SK-N-SH (cell line): ENCODE measurements around the gene CRYBA2. TPM values are rescaled to one million over a fixed set of nuclear protein-coding genes. Genes with fewer than 3 reads are reported as not detected.

ENCODE experiments used
- CTCF ChIA-PET: fragments of 300-600, 350-600 bp; formaldehyde crosslinking; extraction: SDS; loops from one replicate; lab custom pipeline; 2021; lab: Yijun Ruan, JAX
- POLR2A ChIA-PET: fragments of 350-600 bp; sonication (Branson Sonifier 250); formaldehyde crosslinking; extraction: SDS; loops from one replicate; lab custom pipeline; 2020; ENCODE audit warnings: antibody characterized with exemption, inconsistent platforms; lab: Yijun Ruan, JAX
- DNase-seq: peaks from one replicate; pipeline ENCODE4 v3.0.0; 2012
- H2AFZ ChIP-seq: fragments of 200-600 bp; sonication (generic); 2 replicates; pipeline ENCODE4 v1.8.1; 2016; ENCODE audit warnings: antibody characterized with exemption, mild to moderate bottlenecking, low read depth
- H3F3A ChIP-seq: fragments of 200-600 bp; sonication (generic); replicated peaks from 2 replicates; pipeline ENCODE3; 2016; ENCODE audit warnings: antibody characterized with exemption, mild to moderate bottlenecking; ENCODE audit not compliant: insufficient read depth
- H3K27ac ChIP-seq, 2 experiments: fragments of 200-500 bp in 1 of 2; fragments of 200-600 bp in 1 of 2; sonication (Bioruptor generic) in 1 of 2; sonication (generic), shearing (Covaris generic) in 1 of 2; 2 replicates each; pipeline versions ENCODE4 v1.5.1 to v1.6.1; 2014 to 2016; ENCODE audit warnings: low read depth in 2 of 2, inconsistent platforms in 1 of 2, low read length in 1 of 2, mild to moderate bottlenecking in 1 of 2, mixed read lengths in 1 of 2
- H3K27me3 ChIP-seq: fragments of 200-600 bp; sonication (generic), shearing (Covaris generic); 2 replicates; pipeline ENCODE4 v1.6.1; 2016; ENCODE audit warnings: mixed run types; ENCODE audit not compliant: insufficient read depth
- H3K36me3 ChIP-seq, 2 experiments: fragments of 200-500 bp in 1 of 2; fragments of 200-600 bp in 1 of 2; sonication (Bioruptor generic) in 1 of 2; sonication (generic) in 1 of 2; replicated peaks in 1 of 2; 2 replicates each; pipeline versions ENCODE3 to v1.5.1; 2014 to 2016; ENCODE audit warnings: low read length in 1 of 2, mild to moderate bottlenecking in 1 of 2; ENCODE audit not compliant: insufficient read depth in 2 of 2, control insufficient read depth in 1 of 2
- H3K4me1 ChIP-seq, 2 experiments: fragments of 200-500 bp in 1 of 2; fragments of 200-600 bp in 1 of 2; sonication (Bioruptor generic) in 1 of 2; sonication (generic), shearing (Covaris generic) in 1 of 2; 2 replicates each; pipeline versions ENCODE4 v1.5.1 to v1.6.1; 2014 to 2016; ENCODE audit warnings: low read depth in 1 of 2, low read length in 1 of 2, mixed run types in 1 of 2; ENCODE audit not compliant: insufficient read depth in 2 of 2, control insufficient read depth in 1 of 2
- H3K4me2 ChIP-seq: fragments of 200-600 bp; sonication (generic), shearing (Covaris generic); 2 replicates; pipeline ENCODE4 v1.6.1; 2017; ENCODE audit warnings: mixed run types
- H3K4me3 ChIP-seq, 2 experiments: fragments of 200-500 bp in 1 of 2; fragments of 200-600 bp in 1 of 2; sonication (Bioruptor generic) in 1 of 2; sonication (generic), shearing (Covaris generic) in 1 of 2; 2 replicates each; pipeline versions ENCODE4 v1.5.1 to v1.8.1; 2014 to 2016; ENCODE audit warnings: low read depth in 2 of 2, inconsistent platforms in 1 of 2, low read length in 1 of 2, mild to moderate bottlenecking in 1 of 2, mixed read lengths in 1 of 2, moderate library complexity in 1 of 2
- H3K79me2 ChIP-seq: fragments of 200-600 bp; sonication (generic); 2 replicates; pipeline ENCODE4 v1.8.1; 2017; ENCODE audit warnings: mild to moderate bottlenecking; ENCODE audit not compliant: insufficient read depth
- H3K9ac ChIP-seq: fragments of 200-600 bp; sonication (generic); 2 replicates; pipeline ENCODE4 v1.6.1; 2017; ENCODE audit warnings: mixed run types
- H3K9me2 ChIP-seq: fragments of 200-600 bp; sonication (generic); 2 replicates; pipeline ENCODE4 v1.6.1; 2017; ENCODE audit warnings: mixed run types
- H3K9me3 ChIP-seq: fragments of 200-600 bp; sonication (generic); 2 replicates; pipeline ENCODE4 v1.6.1; 2017; ENCODE audit warnings: mixed run types, mild to moderate bottlenecking, moderate library complexity
- H4K20me1 ChIP-seq: fragments of 200-600 bp; sonication (generic); 2 replicates; pipeline ENCODE4 v1.6.1; 2017; ENCODE audit warnings: mild to moderate bottlenecking, mixed run types; ENCODE audit not compliant: insufficient read depth
- ELF1 ChIP-seq: IDR thresholded peaks from 2 replicates; pipeline ENCODE4 v1.4.0; 2012
- EP300 ChIP-seq, 2 experiments: IDR thresholded peaks; 2 replicates each; pipeline versions ENCODE4 v1.4.0 to v1.6.1; 2012; ENCODE audit warnings: borderline replicate concordance in 1 of 2, low read depth in 1 of 2, low read length in 1 of 2
- GATA2 ChIP-seq: sonication (generic); formaldehyde crosslinking; IDR thresholded peaks from 2 replicates; pipeline ENCODE4 v1.5.0; 2020; ENCODE audit warnings: mild to moderate bottlenecking, missing genetic modification reagents
- IRF3 ChIP-seq: fragments of 150-350 bp; IDR thresholded peaks from 2 replicates; pipeline ENCODE4 v1.6.1; 2016; ENCODE audit warnings: mild to moderate bottlenecking, low read depth, low read length
- MAX ChIP-seq: IDR thresholded peaks from 2 replicates; pipeline ENCODE4 v1.4.0; 2012; ENCODE audit warnings: low read depth
- MXI1 ChIP-seq: IDR thresholded peaks from 2 replicates; pipeline ENCODE4 v1.6.1; 2012; ENCODE audit warnings: mild to moderate bottlenecking, low read depth, low read length, improper control_type of control experiment
- NFIC ChIP-seq: IDR thresholded peaks from 2 replicates; pipeline ENCODE4 v1.4.0; 2012; ENCODE audit warnings: borderline replicate concordance
- NRF1 ChIP-seq: IDR thresholded peaks from 2 replicates; pipeline ENCODE4 v1.6.1; 2012; ENCODE audit warnings: low read depth, mild to moderate bottlenecking, low read length
- RCOR1 ChIP-seq: fragments of 150-350 bp; IDR thresholded peaks from 2 replicates; pipeline ENCODE4 v1.6.1; 2017; ENCODE audit warnings: antibody characterized with exemption, low read length
- REST ChIP-seq: IDR thresholded peaks from 2 replicates; pipeline ENCODE4 v1.6.1; 2012; ENCODE audit warnings: mild to moderate bottlenecking, low read depth, low read length, moderate library complexity
- TAF1 ChIP-seq: IDR thresholded peaks from 2 replicates; pipeline ENCODE4 v1.6.1; 2012; ENCODE audit warnings: low read depth, mild to moderate bottlenecking, low read length, moderate library complexity, borderline replicate concordance
- USF1 ChIP-seq: IDR thresholded peaks from 2 replicates; pipeline ENCODE4 v1.4.0; 2012; ENCODE audit warnings: low read depth, borderline replicate concordance
- WGBS: methylation state at CpG from one replicate; pipeline ENCODE4 v1.1.6; 2017; ENCODE audit warnings: low lambda C conversion rate; 5-methylcytosine and 5-hydroxymethylcytosine counted together
- polyA plus RNA-seq, 3 experiments: library from polyadenylated mRNA; depleted of rRNA; stranded (reverse); fragments of >200 nt; gene quantifications; 2 replicates each; pipeline ENCODE4 v1.2.3, GENCODE V29; 2012

CRYBA2 gene
- polyA plus RNA-seq, 1 of the 3 experiments (the other 2 are of a cell fraction) = not detected

- DNase-seq = peak; percentile 22
- WGBS = 84% methylated on average over 48 of the region's 69 CpGs
- H3K27ac ChIP-seq = no peak overlapping the region
- no peaks in the 10 kb centered on the region for H3K36me3 ChIP-seq
- no peaks in the 10 kb centered on the region for H3K79me2 ChIP-seq
- H3F3A ChIP-seq = no peaks in the 10 kb centered on the region
- H3K9me2 ChIP-seq = no peaks in the 10 kb centered on the region
- no peak overlapping the region for H3K4me3 ChIP-seq
- H3K4me1 ChIP-seq = peaks cover 0 to 34% of the 10 kb centered on the region in 2 experiments; a peak in 2 of 4 replicates
- H2AFZ ChIP-seq = no peak overlapping the region
- H4K20me1 ChIP-seq = no peaks in the 10 kb centered on the region
- POLR2A ChIA-PET = interaction anchor here (1.2 to 6.4 kb wide), 3 partner anchors 15 to 20 kb away, joined by 4 to 89 read pairs (median 21); no protein-coding TSS in a partner anchor
- no peak for TF ChIP-seq RCOR1
- no peak for TF ChIP-seq NRF1
- no peak for TF ChIP-seq GATA2 (CRISPR knock-in tag)
- no peak overlapping the region for H3K9ac ChIP-seq
- no peak overlapping the region for H3K4me2 ChIP-seq
- CTCF ChIA-PET = interaction anchor here (0.8 to 12.4 kb wide), 16 partner anchors 9 to 194 kb away, joined by 3 to 208 read pairs (median 12); partner anchors contain the start of genes CDK5R2, CRYBA2 and WNT10A
- H3K9me3 ChIP-seq = no peaks in the 10 kb centered on the region
- H3K27me3 ChIP-seq = peaks cover 42% of the 10 kb centered on the region
Measured at GRCh38 chr2:218981881-218982585, 11.2 kb downstream of the CRYBA2 start.

- Histone ChIP-seq H4K20me1 (no peaks in the 10 kb centered on the region), H3K79me2 (no peaks in the 10 kb centered on the region), H3K9ac (no peak overlapping the region), H3K36me3 (no peaks in the 10 kb centered on the region), H3F3A (no peaks in the 10 kb centered on the region), H3K27ac (no peak overlapping the region), H3K27me3 (peaks cover 37% of the 10 kb centered on the region), H3K4me3 (no peak overlapping the region), H3K9me3 (no peaks in the 10 kb centered on the region), H3K9me2 (no peaks in the 10 kb centered on the region), H3K4me1 (peaks cover 0 to 31% of the 10 kb centered on the region in 2 experiments; a peak in 2 of 4 replicates), H2AFZ (no peak overlapping the region), H3K4me2 (no peak overlapping the region)
- WGBS = 91% methylated on average over 46 of the region's 46 CpGs
- ChIA-PET POLR2A (interaction anchor here (1.2 to 6.4 kb wide), 2 partner anchors 15 to 21 kb away, joined by 4 to 89 read pairs; no protein-coding TSS in a partner anchor), CTCF (interaction anchor here (1.1 to 12.4 kb wide), 15 partner anchors 8 to 194 kb away, joined by 3 to 208 read pairs (median 13); partner anchors contain the start of genes CDK5R2, CRYBA2 and WNT10A)
- peak; percentile 48 for DNase-seq
- TF ChIP-seq EP300 (IDR thresholded peaks at IDR 0.05; ENCODE audit: borderline replicate concordance in 1 of 2, low read depth in 1 of 2, low read length in 1 of 2) (no peak), MAX (no peak), ELF1 (no peak)
Measured at GRCh38 chr2:218981390-218981880, 11.8 kb downstream of the CRYBA2 start.

GRCh38 chr2:218980735-218981389 lies 12.4 kb downstream of the CRYBA2 start:
- ChIA-PET POLR2A (interaction anchor here (0.6 to 6.4 kb wide), 4 partner anchors 14 to 139 kb away, joined by 3 to 89 read pairs (median 6); no protein-coding TSS in a partner anchor), CTCF (interaction anchor here (0.6 to 12.4 kb wide), 79 partner anchors 8 to 314 kb away, joined by 3 to 208 read pairs (median 5); partner anchors contain the start of genes CDK5R2, CFAP65, CRYBA2 and GLB1L)
- Histone ChIP-seq H3F3A (no peaks in the 10 kb centered on the region), H4K20me1 (no peaks in the 10 kb centered on the region), H3K4me1 (peaks cover 0 to 28% of the 10 kb centered on the region in 2 experiments; a peak in 1 of 4 replicates), H3K36me3 (no peaks in the 10 kb centered on the region), H3K9me2 (no peaks in the 10 kb centered on the region), H3K79me2 (no peaks in the 10 kb centered on the region), H2AFZ (no peak overlapping the region), H3K9ac (no peak overlapping the region), H3K9me3 (no peaks in the 10 kb centered on the region), H3K4me2 (no peak overlapping the region), H3K27ac (no peak overlapping the region), H3K4me3 (no peak overlapping the region), H3K27me3 (peaks cover 31% of the 10 kb centered on the region)
- TF ChIP-seq GATA2 (CRISPR knock-in tag) (no peak), TAF1 (no peak), IRF3 (no peak), MXI1 (no peak), NFIC (no peak), REST (no peak), USF1 (no peak)
- 70% methylated on average over 24 of the region's 26 CpGs for WGBS
- peak; percentile 37 for DNase-seq
